Esophagus (tissue), 2 donors: ENCODE results near the gene IREB2. TPM values are rescaled to one million over a fixed set of nuclear protein-coding genes. Genes with fewer than 3 reads are reported as not detected.
"Not testable (repeated sequence)": the region's sequence is repeated elsewhere in the genome, so short reads cannot be mapped to it uniquely, and the experiment has no call there.

Experiments used
- H3K27ac ChIP-seq, 2 donors: one replicate each; pipeline ENCODE4 v1.5.1; 2013; ENCODE audit warnings: low read depth in 2 of 2, mild to moderate bottlenecking in 2 of 2, inconsistent platforms in 1 of 2, low read length in 1 of 2, moderate library complexity in 1 of 2
- H3K27me3 ChIP-seq, 2 donors: one replicate each; pipeline ENCODE4 v1.6.1; 2013; ENCODE audit warnings: low read length in 2 of 2, control low read depth in 1 of 2, mild to moderate bottlenecking in 1 of 2; ENCODE audit not compliant: insufficient read depth in 2 of 2, control insufficient read depth in 1 of 2
- H3K36me3 ChIP-seq, 2 donors: one replicate each; pipeline ENCODE4 v1.6.1; 2013; ENCODE audit warnings: low read length in 1 of 2; ENCODE audit not compliant: control insufficient read depth in 2 of 2, insufficient read depth in 2 of 2
- H3K4me1 ChIP-seq, 2 donors: one replicate each; pipeline ENCODE4 v1.6.1; 2013; ENCODE audit warnings: low read length in 1 of 2; ENCODE audit not compliant: control insufficient read depth in 2 of 2, insufficient read depth in 2 of 2
- H3K4me3 ChIP-seq, 2 donors: one replicate each; pipeline ENCODE4 v1.5.1; 2013; ENCODE audit warnings: low read length in 2 of 2, mild to moderate bottlenecking in 2 of 2, low read depth in 1 of 2, moderate library complexity in 1 of 2
- H3K9me3 ChIP-seq, 2 donors: one replicate each; pipeline ENCODE4 v1.6.1; 2013; ENCODE audit warnings: mild to moderate bottlenecking in 2 of 2, low read depth in 1 of 2, low read length in 1 of 2, moderate library complexity in 1 of 2; ENCODE audit not compliant: control insufficient read depth in 2 of 2, insufficient read depth in 1 of 2
- WGBS, 2 donors: extraction: QIAGEN DNeasy Blood & Tissue Kit; methylation state at CpG; one replicate each; pipeline ENCODE4 v1.1.7; 2013; 5-methylcytosine and 5-hydroxymethylcytosine counted together
- polyA plus RNA-seq, 2 donors: library from polyadenylated mRNA; stranded (reverse); fragments of 200-250 nt; gene quantifications; one replicate each; pipeline ENCODE4 v1.2.3, GENCODE V29; 2013
- donor health status: healthy with polysubstance abuse.
- donor health status: Bipolar disorder and iron deficiency.

IREB2 gene
- polyA plus RNA-seq, 2 donors = 9.0 to 9.2 TPM

DNA sequence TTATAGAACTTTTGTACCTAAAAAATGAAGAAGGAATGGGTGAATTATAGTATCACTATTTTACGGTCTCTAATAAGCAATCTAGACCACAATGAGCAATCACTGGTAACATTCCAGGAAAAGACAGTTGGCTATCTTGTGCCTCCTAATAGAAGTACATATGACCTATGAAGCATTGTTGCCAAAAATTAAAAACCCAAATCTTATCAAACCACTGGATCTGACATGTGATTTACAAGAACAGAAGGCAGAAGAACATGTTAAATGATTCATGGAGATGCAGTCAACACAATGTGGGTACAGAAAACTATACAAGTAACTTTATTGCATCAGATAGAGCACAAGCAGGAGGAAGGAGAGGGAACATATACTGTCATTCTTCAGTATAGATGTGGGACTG is 54.9 kb downstream of the IREB2 start:
- Histone ChIP-seq H3K4me1 (no peaks in the 10 kb centered on the region), H3K9me3 (no peaks in the 10 kb centered on the region), H3K27me3 (no peaks in the 10 kb centered on the region), H3K36me3 (peaks cover 0 to 3% of the 10 kb centered on the region in 2 donors), H3K27ac (no peak overlapping the region), H3K4me3 (no peak overlapping the region)
- 87 to 94% methylated on average over 1 of the region's 1 CpG for WGBS, 2 donors

DNA sequence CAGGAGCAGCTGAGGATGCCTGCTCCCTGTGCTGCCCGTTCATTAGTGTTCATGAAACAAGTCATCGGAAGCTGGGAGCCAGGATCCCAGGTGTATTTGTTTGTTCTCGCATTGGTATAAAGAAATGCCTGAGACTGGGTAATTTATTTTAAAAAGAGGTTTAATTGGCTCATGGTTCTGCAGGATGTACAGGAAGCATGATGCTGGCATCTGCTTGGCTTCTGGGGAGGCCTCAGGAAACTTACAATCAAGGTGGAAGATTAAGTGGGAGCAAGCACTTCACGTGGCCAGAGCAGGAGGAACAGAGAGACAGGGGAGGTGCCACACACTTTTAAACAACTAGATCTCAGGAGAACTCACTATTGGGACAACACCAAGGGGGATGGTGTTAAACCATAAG is 63.8 kb downstream of the IREB2 start:
- no peaks in the 10 kb centered on the region for H3K9me3 ChIP-seq
- H3K27ac ChIP-seq = no peak overlapping the region
- H3K36me3 ChIP-seq = peaks cover 0 to 3% of the 10 kb centered on the region in 2 donors
- H3K4me3 ChIP-seq = no peak overlapping the region
- peaks cover 0 to under 1% of the 10 kb centered on the region in 2 donors for H3K4me1 ChIP-seq
- no peaks in the 10 kb centered on the region for H3K27me3 ChIP-seq
- WGBS, 2 donors = 90 to 99% methylated on average over 4 of the region's 4 CpGs

DNA sequence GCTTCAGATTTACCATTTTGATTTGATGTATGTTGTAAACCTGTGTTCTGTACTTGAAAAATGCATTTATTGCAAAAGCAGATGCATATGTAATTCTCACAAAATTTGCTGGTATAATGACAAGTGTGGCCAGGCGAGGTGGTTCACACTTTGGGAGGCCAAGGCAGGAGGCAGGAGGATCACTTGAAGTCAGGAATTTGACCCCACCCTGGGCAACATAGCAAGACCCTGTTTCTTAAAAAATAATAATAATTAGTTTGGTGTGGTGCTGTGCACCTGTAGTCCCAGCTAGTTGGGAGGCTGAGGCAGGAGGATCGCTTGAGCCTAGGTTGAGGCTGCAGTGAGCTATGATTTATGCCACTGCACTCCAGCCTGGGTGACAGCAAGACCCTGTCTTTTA is 64.6 kb downstream of the IREB2 start:
- H3K27ac ChIP-seq = no peak overlapping the region
- peaks cover 0 to 3% of the 10 kb centered on the region in 2 donors for H3K36me3 ChIP-seq
- H3K9me3 ChIP-seq = no peaks in the 10 kb centered on the region
- H3K27me3 ChIP-seq = no peaks in the 10 kb centered on the region
- no peak overlapping the region for H3K4me3 ChIP-seq
- WGBS, 2 donors = 96 to 98% methylated on average over 2 of the region's 2 CpGs
- peaks cover 0 to 3% of the 10 kb centered on the region in 2 donors for H3K4me1 ChIP-seq

DNA sequence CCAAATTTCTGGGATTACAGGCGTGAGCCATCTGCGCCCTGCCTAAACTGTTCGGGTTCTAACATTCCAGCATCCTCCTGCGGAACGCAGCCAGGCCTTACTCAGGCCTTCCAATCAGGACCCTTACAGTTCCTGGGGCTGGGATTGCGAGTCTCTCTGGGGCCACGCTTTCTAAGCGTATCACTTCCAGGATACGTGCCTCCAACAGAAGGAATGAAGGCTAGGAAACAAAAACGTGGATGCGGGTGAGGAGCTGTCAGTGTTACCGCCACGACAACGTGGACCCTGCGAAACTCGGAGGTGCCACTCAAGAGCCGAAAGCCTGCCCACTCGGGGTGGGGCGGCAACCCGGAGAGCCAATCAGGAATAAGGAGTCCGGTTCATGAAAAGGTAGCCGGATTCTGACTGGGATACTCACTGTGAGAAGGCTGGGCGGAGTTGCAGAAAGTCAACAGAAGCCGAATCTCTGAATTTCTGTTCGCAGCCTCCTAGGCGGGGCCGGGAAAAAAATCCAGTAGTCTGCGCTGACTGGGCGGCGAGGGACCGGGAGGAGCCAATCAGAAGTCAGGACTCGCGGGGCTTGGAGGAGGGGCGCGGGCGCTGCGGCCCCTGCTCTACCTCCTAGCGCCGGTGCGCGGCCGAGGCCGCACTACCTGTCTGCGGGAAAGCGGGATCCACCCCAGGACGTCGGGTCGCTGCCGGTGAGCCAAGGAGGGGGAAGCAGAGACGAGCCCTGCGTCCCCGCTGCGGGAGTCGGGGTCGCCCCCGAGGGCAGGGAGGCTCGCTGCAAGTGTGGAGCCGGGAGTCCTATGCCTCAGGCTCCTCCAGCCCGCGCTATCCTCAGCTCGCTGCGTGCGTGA is 69.2 kb downstream of the IREB2 start, which contains the start of gene HYKK:
Gene HYKK, plus strand, starts transcription at position 607 of the 860 bp plus-strand sequence. CDS start 5,512 bp downstream, outside the sequence.
- WGBS, 2 donors = 1% methylated on average over 58 to 63 of the region's 63 CpGs
- H3K4me3 ChIP-seq = peak within 1 kb of the TSS; percentile 82 to 88
- H3K27ac ChIP-seq = peak within 1 kb of the TSS; percentile 64 to 84
- no peaks in the 10 kb centered on the region for H3K36me3 ChIP-seq
- H3K27me3 ChIP-seq = no peaks in the 10 kb centered on the region
- peaks cover 0 to 3% of the 10 kb centered on the region in 2 donors for H3K4me1 ChIP-seq
- no peaks in the 10 kb centered on the region for H3K9me3 ChIP-seq

DNA sequence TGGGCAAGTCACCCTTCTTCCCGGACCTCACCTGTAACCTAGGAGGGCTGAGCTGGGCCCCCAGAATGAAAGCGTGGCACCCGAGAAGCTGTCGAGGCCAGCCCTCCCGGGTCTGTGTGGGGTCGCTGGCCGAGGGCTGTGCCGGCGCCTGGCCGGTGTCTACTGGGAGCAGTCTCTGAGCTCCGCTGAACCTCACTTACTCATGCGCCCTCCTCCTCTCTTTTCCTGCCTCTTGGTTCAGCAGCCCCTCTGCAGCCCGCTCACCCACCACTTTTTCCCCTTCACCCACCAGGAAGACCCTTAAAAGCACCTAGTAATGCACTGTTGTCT is 69.8 kb downstream of the IREB2 start:
- Histone ChIP-seq H3K4me3 (peak overlapping the region; percentile 82 to 88), H3K27me3 (no peaks in the 10 kb centered on the region), H3K4me1 (peaks cover 0 to 3% of the 10 kb centered on the region in 2 donors), H3K36me3 (no peaks in the 10 kb centered on the region), H3K27ac (peak overlapping the region; percentile 64 to 81), H3K9me3 (no peaks in the 10 kb centered on the region)
- WGBS, 2 donors = 0 to 1% methylated on average over 12 to 13 of the region's 13 CpGs

DNA sequence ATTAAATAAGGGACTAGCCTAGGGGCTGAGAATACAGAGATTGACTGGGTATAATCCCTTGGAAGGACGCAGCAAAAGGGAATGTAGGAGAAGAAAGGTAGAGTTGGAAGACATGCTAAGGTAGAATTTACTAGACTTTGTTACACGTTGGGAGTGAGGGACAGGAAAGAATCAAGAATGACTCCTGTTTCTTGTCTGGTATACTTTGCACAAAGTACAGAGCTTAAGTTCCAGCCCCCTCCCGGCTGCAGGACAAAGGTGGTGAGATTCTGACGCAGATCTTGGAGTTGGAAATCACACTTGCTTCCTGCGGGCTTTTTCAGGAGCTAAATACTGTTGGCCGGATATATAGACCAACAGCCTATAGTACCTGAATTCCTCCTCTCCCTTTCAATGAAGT is 70.3 kb downstream of the IREB2 start:
- H3K4me1 ChIP-seq = peaks cover 0 to 3% of the 10 kb centered on the region in 2 donors
- H3K4me3 ChIP-seq = peak overlapping the region in 1 of 2 donors; percentile 82
- H3K27ac ChIP-seq = no peak overlapping the region
- H3K9me3 ChIP-seq = no peaks in the 10 kb centered on the region
- no peaks in the 10 kb centered on the region for H3K27me3 ChIP-seq
- WGBS, 2 donors = 31% methylated on average over 6 of the region's 6 CpGs
- no peaks in the 10 kb centered on the region for H3K36me3 ChIP-seq

DNA sequence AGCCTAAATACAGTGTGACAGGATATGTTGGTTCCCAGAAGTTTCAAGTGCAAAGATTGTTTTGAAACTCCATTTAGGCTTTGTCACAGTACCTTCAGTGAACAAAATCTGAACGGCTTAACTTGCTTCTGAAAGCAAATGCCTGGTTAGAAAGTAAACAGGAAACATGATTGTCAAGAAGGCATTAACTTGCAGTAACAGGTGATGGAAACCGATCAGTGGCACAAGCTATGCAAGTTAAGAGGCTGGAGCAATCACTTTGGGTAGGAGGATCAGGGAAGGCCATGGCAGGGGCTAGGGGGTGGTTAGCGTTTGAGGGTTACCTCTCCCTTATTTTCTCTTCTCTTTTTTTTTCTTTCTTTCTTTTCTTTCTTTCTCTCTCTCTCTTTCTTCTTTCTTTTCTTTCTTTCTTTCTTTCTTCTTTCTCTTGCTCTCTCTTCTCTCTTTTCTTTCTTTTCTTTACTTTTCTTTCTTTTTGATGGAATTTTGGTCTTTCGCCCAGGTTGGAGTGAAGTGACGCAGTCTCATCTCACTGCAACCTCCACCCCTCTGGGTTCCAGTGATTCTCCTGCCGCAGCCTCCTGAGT is 71.8 kb downstream of the IREB2 start:
- WGBS, 2 donors = 61 to 80% methylated on average over 6 of the region's 6 CpGs
- Histone ChIP-seq H3K9me3 (no peaks in the 10 kb centered on the region), H3K27me3 (no peaks in the 10 kb centered on the region), H3K36me3 (no peaks in the 10 kb centered on the region), H3K4me1 (peaks cover 0 to 3% of the 10 kb centered on the region in 2 donors), H3K27ac (no peak overlapping the region), H3K4me3 (no peak overlapping the region)

DNA sequence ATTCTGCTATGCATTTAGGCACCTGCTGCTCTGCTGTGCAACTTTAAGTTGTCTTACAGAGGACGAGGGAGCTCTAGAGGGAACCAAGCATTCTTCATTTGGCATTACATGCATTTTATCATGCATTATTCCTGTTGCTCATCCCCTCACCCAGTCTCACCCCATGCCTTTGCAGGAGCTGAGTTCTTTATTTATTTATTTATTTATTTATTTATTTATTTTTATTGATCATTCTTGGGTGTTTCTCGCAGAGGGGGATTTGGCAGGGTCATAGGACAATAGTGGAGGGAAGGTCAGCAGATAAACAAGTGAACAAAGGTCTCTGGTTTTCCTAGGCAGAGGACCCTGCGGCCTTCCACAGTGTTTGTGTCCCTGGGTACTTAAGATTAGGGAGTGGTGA is 82.0 kb downstream of the IREB2 start:
- H3K27ac ChIP-seq, H3K4me1 ChIP-seq, H3K36me3 ChIP-seq, H3K4me3 ChIP-seq, H3K9me3 ChIP-seq, H3K27me3 ChIP-seq: not testable (repeated sequence)
- 92 to 93% methylated on average over 2 of the region's 3 CpGs for WGBS, 2 donors

DNA sequence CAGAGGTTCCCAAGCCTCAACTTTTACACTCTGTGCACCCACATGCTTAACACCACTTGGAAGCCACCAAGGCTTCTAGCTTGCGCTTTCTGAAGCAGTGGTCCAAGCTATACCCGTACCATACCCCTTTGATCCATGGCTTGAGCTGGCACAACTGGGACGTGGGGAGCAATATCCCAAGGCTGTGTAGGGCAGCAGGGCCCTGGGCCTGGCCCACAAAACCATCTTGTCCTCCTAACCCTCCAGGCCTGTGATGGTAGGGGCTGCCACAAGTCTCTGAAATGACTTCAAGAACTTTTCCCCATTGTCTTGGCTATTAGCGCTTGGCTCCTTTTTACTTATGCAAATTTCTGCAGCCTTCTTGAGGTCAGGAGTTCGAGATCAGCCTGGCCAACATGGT is 86.2 kb downstream of the IREB2 start:
- H3K9me3 ChIP-seq = no peaks in the 10 kb centered on the region
- no peak overlapping the region for H3K4me3 ChIP-seq
- no peaks in the 10 kb centered on the region for H3K36me3 ChIP-seq
- H3K4me1 ChIP-seq = no peaks in the 10 kb centered on the region
- no peak overlapping the region for H3K27ac ChIP-seq
- H3K27me3 ChIP-seq = no peaks in the 10 kb centered on the region
- 88 to 93% methylated on average over 5 of the region's 5 CpGs for WGBS, 2 donors

DNA sequence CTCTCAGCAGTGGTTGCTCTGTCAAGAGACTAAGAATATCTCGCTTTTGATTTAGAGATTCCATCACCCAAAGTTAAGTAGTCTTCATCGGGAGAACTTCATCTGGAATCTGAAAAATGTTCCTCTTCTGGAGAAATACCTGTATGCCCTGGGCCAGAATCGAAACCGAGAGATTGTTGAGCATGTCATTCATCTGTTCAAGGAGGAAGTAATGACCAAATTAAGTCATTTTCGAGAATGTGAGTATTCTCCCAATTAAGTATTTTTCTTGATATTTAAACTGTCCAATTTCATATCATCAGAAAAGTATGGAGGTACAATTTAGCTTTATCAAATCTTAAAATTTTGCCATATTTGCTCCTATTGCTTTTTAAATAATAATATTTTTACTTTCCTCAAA is 89.3 kb downstream of the IREB2 start:
- Histone ChIP-seq H3K27ac (no peak overlapping the region), H3K27me3 (no peaks in the 10 kb centered on the region), H3K4me1 (no peaks in the 10 kb centered on the region), H3K4me3 (no peak overlapping the region), H3K9me3 (no peaks in the 10 kb centered on the region), H3K36me3 (no peaks in the 10 kb centered on the region)
- WGBS, 2 donors = 91 to 95% methylated on average over 5 of the region's 5 CpGs
